NCI-H128 (cell line): ENCODE data around the gene TMEM98.
"Not testable (repeated sequence)": the region's sequence is repeated elsewhere in the genome, so short reads cannot be mapped to it uniquely, and the experiment has no call there.

Experiments
- DNase-seq: peaks from one replicate; lab custom pipeline; 2025; ENCODE audit not compliant: unreplicated experiment; lab: John Stamatoyannopoulos, UW

TMEM98 gene

GRCh38 chr17:32976605-32977004, 48.7 kb downstream of the TMEM98 start:
- DNase-seq: no peak

GRCh38 chr17:32980230-32980629, 52.3 kb downstream of the TMEM98 start:
- no peak for DNase-seq

- not testable (repeated sequence) for DNase-seq
These were observed 53.7 kb downstream of the TMEM98 start for GRCh38 chr17:32981611-32982010.

- DNase-seq: no peak
These were observed 57.2 kb downstream of the TMEM98 start for GRCh38 chr17:32985050-32985756.

GRCh38 chr17:32987453-32987805, 59.5 kb downstream of the TMEM98 start:
- not testable (repeated sequence) for DNase-seq

- not testable (repeated sequence) for DNase-seq
These were observed 59.9 kb downstream of the TMEM98 start for GRCh38 chr17:32987868-32988267.

- DNase-seq: no peak
These were observed 60.6 kb downstream of the TMEM98 start for GRCh38 chr17:32988481-32989101.

GRCh38 chr17:32992321-32993033, 64.5 kb downstream of the TMEM98 start:
- DNase-seq: no peak

- DNase-seq: no peak
These were observed 66.0 kb downstream of the TMEM98 start for GRCh38 chr17:32993977-32994376.
